GM21619 (cell line): ENCODE results near the gene SLC8A2.

Experiments
- ATAC-seq: cut with Tn5 transposase; IDR thresholded peaks from one replicate; pipeline ENCODE4 v1.9.1; 2021; ENCODE audit not compliant: unreplicated experiment

The SLC8A2 gene, protein sequence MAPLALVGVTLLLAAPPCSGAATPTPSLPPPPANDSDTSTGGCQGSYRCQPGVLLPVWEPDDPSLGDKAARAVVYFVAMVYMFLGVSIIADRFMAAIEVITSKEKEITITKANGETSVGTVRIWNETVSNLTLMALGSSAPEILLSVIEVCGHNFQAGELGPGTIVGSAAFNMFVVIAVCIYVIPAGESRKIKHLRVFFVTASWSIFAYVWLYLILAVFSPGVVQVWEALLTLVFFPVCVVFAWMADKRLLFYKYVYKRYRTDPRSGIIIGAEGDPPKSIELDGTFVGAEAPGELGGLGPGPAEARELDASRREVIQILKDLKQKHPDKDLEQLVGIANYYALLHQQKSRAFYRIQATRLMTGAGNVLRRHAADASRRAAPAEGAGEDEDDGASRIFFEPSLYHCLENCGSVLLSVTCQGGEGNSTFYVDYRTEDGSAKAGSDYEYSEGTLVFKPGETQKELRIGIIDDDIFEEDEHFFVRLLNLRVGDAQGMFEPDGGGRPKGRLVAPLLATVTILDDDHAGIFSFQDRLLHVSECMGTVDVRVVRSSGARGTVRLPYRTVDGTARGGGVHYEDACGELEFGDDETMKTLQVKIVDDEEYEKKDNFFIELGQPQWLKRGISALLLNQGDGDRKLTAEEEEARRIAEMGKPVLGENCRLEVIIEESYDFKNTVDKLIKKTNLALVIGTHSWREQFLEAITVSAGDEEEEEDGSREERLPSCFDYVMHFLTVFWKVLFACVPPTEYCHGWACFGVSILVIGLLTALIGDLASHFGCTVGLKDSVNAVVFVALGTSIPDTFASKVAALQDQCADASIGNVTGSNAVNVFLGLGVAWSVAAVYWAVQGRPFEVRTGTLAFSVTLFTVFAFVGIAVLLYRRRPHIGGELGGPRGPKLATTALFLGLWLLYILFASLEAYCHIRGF

DNA sequence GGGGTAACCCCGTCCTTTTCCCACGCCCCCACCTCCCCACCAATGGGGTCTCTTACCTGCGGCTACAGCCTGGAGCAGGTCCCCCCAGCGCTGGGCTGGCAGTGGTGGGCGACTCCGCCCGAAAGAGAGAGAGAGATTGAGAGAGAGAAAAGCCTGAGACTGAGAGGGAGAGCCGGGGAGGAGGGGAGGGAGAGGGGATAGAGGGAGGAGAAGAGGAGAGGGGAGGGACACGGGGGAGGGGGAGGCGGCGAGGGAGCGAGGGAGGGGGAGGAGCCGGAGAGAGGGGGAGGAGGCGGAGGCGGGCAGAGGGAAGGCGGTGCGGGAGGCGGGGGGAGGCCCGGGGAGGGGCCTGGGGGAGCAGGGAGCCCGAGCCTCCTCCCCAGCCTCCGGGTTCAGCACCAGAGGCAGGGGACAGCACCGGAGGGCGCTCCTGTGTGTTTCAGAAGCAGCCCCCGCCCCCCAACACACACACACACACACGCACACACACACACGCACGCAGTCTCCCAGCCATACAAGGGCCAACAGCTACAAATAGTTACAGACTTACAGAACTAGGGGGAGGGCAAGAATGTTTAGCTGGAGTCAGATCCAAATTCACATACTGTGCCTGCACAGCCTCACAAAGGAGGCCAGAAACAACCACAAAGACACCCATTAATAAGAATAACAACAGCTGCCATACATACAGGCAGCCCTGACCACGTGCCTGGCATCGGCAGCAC is at the start of gene SLC8A2:
Gene SLC8A2 (minus strand): TSS at position 161 of the 725 bp plus-strand sequence. CDS start 5,490 bp downstream, outside the sequence.
- no peak for ATAC-seq

DNA sequence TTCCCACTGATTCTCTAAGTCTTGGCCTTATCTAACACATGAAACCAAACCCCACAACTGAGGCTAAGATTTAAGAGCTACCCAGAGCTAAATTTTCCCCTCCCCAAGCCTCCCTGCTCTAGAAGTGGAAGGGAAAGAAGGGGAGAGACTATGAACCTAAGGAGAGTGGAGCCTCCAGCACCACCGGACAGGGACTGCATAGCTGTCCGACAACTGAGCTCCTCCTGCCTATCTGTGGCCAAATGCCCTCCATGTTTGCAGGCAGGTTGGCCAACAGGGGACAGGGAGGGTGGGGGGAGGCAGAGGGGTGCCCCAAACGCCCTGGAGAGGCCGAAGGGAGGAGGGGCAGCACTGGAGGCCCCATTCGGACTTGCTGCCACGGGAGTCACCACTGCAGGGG is 49.1 kb upstream of the SLC8A2 start:
- ATAC-seq = no peak

DNA sequence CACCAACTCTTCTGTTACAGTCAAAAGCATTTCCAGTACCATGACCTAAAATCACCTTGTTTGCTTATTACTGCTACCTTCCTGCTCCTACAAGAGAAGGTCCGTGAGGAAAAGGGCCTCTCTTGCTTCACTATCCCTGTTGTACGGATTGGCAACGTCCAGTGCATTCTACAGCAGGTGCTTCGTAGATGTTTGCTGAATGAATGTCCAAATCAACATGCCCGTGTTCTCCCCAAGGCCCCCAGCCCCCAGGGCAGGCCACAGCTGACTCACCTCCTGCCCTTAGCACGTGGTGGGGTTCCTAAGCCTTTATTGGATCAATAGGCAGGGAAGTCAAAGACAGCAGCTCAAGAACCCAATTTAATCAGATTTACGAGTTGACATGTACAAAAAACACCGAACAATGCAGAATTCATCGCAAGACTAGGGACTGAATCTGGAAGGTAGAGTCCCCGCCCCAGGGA is 48.7 kb upstream of the SLC8A2 start:
- ATAC-seq = no peak

DNA sequence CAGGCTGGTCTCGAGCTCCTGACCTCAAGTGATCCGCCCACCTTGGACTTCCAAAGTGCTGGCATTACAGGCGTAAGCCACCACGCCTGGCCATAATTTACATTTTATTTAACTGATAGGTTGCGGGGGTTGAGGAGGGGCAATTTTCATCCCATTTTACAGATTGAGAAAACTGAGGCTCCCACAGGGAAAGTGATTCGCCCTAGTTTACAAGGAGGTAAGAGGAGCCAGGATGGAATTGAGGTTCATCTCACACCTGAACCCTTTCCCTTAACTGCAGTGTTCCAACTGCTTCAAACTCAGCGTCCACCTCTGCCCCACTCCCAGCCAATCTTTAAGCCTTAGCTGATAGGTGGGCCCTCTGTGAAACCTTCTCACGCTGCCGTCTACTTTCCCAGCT is 47.2 kb upstream of the SLC8A2 start:
- no peak for ATAC-seq

DNA sequence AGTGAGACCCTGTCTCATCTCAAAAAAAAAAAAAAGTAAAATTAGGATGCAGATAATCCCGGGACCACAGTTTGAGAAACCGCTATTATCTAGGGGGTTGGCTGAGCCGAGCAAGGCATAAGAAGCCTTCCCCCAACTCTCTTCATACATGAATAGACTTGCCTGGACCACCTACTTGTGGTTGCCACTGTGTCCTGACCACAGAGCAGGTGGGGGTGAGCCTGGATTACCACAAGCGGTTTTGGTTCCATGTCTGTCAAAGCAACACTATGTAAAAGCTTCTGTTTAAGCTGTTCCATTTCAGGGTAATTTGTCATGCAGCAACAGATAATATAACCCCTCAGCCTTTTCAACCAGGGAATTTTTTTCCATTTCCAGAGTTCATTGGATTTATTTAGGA is 46.4 kb upstream of the SLC8A2 start:
- no peak for ATAC-seq

DNA sequence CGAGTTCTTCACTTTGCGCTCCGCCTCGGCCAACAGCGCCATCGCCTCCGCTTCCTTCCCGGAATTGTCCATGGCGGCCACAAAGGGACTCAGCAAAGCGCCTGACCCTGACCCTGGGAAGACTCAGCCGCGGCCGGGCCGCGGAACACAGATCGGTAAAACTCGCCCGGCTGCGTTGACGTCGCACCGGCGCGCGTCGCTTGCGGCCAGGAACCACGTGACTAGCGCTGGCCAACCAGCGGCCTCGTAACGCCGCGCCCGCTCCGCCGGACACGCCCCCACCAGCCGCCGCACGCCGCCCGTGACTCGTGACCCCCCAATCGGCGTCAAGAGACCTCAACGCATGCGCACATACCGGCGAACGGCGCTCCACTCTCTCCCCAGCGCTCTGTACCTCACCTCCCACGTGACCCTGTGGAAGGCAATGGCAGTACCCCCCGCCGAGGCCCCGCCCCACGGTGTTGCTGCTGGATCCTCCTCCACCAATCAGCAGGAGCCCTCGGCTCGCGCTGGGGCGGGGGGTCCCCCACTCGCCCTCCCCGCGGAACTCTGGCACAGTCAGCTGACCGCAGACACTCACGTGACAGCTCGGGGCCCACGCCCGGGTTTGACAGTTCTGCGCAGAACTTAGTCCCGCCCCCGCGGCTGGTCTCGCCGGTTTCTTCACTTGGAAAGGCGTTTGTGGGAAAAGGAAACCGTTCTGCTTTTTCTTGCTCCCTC is 43.3 kb upstream of the SLC8A2 start, which contains the start of gene NAPA:
Gene NAPA (minus strand): TSS at position 195 of the 720 bp plus-strand sequence. CDS start 123 bp downstream, at position 72.
- peak; percentile 82 for ATAC-seq

DNA sequence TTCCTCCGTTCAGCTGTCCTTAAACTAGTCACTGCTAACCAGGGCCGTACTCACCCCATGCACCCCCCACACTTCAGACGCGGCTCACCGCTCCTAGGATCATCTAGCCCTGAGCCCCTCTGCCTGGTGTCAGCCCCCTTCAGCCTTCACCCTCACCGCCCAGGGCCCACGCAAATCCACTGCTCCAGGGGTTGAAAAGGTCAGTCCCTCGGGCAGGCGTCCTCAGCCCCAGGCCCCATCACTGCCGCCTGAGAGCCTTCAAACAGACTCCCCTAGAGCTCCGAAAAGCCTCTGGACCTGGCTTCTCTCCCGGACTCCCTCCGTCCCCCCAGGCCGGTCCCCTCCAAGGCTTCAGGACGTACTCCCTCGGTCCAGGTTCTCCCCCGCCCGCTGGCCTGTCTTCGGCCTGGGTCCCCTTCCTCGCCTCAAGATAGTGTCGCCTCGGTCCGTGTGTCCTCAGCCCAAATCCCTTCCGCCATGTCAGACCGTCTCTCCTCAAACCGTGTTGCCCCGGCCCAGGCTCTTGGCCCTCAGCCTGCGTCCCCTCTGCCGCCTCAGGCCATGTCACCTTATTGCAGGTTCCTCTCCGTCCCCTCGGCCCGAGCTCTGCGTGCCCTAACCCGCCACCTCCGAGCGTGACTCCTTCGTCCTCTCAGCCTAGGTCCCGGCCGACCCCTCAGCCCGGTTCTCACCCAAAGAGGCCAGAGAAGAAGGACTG is 42.6 kb upstream of the SLC8A2 start:
- peak; percentile 2 for ATAC-seq

DNA sequence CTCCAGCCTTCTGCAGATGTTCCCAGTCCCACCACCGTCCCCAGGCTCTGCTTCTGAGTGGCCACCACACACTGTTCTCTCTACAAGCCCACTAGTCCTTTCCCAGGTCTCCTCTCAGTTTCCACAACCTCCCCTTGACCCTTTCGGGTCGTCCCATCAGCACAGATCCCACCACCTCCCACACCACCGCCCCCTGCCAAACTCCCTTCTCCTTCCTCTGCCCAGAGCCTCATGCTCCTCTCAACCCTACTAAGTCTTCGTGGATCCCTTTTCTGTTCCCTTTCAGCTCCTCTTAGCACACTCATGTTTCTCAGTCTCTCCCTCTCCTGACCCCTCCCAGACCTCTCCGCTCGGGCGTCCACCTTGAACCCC is 41.2 kb upstream of the SLC8A2 start:
- no peak for ATAC-seq

DNA sequence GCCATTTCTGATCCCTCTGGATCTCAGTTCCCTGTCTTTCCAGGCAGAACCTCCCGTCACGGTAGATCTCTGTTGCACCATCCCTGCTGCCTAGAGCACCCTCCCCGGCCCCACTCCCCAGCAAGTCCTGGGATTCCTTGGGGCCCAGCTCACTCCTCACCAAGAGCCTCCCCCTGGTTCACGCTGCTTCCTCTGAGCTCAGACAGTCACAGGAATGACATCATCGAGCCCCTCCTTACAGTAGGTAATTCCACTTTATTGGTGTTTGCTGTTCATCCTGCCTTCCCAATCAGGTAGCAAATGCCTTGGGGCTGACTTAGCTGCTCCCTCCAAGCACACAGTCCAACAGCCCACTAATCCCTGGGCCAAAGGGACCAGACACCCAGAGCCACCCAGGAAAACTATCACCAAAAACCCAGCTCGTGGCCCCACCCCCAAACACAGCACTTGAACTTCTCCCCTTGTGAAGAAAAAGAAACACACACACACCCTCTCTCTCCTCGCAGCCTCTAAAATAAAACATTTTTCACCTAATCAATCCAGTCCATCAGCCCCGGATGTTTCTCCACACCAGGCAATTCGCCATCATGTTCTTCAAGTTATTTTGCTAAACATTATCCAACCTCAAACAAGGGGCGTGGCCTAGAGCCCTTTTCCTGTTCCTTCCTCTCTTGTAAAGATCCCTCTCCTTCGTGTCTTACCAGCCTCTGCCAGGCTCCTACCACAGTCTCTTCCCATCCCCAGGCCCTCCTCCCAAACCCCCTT is 40.7 kb upstream of the SLC8A2 start:
- ATAC-seq = no peak

DNA sequence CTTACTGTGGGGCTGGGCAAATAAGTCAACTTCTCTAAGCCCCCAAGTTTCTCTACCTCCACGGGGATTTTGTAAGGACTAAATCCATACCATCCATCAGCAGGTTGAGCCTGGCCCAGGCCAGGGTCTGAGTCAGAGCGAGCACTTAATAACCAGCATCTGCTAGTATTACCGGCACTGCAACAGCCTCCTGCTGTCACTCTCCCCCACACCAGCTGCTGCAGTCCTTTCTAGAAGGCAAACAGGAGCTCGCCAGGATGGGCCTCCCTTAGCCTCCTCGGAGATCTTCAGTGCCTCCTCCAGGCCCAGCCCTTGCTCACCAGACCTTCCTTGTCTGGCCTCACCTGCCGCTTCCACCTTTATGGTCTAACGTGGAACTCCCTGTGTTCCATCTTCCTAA is 40.0 kb upstream of the SLC8A2 start:
- no peak for ATAC-seq

DNA sequence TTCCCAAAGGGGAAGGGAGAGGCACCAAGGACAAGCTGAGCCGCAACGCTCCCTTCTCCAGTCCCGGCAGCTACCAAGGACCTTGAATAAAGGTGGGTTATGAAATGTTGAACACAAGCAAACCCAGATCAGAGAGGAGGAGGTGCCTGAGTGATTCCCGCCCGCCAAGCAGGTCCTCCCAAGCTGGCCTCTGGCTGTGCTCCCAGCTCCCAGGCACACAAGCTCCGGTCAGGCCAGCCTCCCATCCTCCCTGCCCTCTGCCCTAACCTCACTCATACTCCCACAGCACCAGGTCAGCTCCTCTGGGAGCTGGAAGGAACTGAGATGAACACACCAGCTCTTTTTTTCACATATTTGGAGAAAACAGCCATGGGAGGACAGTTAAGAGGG is 39.4 kb upstream of the SLC8A2 start:
- ATAC-seq = no peak

DNA sequence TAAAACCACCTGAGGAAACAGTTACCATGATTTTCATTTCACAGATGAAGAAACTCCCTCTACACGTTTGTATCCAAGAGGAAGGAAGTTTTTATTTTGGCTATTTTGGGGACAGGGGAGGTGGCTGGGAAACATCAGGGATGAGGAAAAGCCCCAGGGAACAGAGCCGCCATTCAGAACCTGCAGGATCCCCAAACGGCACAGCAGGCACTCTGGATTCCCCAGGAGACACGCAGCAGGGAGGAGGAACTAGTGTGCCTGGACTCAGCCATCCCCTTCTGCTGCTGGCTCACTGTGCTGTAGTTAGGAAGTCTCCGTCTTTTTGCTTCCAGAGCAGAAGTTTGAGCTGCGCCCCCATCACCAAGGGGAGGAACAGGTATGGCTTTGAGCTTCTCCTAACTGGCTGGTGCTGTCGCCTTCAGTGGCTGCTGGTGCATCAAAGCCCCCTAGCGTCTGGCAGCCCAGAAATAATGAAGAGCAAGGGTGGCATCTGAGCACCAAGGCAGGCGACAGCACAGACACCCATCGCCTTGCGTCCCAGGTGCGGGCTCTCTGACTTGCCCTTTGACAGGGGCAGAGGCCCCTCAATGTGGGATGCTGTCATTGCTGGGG is 38.9 kb upstream of the SLC8A2 start:
- ATAC-seq = no peak

DNA sequence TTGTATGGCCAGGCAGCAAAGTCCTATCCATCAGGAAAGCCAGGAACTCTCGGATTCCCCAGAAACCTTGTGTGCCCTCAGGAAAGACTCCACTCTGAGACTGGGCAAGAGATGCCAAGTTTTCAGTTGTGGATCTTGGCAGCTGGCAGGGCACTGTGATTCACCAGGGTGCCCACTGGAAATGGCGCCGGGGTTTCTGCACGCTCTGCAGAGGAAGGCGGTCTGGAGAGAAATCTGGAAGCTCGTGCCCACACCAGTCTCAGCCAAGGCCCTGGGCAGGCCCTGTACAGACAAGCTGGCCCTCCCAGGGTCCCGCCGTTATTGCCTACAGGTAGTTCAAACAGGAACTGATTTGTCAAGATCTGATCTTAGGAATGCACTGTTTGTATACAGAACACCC is 38.3 kb upstream of the SLC8A2 start:
- ATAC-seq = no peak

DNA sequence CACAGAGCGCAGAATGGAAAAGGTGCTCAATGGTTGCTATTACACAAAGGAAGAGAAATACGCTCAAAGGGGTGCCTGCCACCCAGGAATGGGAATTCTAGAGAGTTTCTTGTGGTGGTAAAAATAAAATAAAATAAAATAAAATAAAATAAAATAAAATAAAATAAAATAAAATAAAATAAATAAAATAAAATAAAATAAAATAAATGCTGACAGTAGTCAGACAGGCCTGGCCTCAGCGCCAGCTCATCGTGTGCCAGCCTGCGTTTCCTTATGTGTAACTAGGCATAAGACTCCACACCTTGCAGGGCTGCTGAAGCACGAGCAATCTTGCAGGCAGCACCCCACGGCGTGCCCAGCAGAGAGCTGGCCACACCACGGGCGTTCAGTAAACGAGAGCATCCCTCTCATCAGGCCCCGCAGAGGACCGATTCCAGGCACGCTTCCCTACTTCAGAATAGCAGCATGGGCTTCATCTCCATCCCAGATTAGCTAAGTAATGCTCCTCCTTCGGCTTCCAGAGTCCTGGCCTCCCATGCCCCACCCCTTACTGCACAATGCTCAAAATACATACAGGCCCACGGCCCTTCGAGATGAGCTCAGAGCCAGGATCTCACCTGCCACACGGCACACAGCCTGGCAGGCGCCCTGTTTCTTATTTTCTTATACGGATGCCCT is 37.6 kb upstream of the SLC8A2 start:
- ATAC-seq = no peak

DNA sequence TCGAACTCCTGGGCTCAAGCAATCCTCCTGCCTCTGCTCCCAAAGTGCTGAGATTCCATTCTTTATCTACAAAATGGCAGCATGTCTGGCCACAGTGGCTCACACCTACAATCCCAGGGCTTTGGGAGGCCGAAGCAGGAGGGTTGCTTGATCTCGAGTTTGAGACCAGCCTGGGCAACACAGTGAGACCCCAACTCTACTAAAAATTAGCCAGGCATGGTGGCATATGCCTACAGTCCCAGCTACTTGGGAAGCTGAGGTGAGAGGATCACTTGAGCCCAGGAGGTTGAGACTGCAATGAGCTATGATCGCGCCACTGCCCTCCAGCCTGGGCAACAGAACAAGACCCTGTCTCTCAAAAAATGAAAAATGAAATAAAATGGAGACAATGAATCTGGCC is 37.0 kb upstream of the SLC8A2 start:
- ATAC-seq = no peak

DNA sequence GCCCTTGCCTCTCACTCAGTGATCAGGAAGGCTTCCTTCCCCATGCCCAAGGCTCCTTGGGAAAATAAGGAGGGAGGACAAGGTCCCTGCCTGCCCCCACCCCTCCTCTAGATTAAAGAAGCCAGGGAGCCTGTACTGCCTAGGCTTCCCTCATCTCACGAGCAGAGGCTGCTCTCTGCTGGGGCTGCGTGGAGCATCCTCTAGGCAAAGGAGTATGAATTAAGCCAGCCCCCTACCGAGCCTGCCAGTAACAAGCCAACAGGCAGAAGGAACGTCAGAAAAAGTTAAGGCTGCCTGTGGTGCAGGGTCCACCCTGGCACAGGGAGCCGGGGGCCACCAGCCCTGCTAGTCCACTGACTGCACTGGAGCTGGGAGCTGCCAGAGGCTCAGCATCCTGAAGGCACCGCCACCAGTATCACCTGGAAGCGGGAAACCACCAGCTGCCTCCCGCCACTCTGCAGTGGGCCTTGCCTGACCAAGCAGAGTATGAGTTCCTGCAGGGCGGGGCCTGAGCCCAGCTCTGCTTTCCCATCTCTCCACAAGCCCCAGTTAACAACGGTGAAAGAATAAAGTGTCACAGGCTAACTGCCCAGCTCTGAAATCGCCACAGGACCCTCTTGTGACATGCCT is 36.3 kb upstream of the SLC8A2 start:
- no peak for ATAC-seq

DNA sequence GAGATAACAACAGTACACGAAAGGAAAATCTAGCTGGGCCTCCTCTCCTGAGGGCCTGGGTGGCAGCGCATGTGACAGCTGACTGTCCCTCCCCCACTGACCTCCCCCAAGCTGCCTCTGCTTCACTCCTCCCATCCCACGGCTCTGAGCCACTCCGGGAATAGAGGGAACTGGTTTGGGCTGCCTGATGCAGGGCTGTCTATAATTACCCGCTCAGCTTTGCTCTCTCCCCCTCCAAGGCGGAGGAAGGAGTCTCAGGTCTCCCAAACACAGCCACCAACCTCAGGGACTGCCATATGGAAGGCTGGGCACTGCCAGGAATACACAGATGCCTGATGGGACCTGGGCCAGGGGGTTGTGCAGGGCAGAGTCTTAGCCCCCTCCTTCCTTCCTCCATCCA is 35.3 kb upstream of the SLC8A2 start:
- no peak for ATAC-seq

DNA sequence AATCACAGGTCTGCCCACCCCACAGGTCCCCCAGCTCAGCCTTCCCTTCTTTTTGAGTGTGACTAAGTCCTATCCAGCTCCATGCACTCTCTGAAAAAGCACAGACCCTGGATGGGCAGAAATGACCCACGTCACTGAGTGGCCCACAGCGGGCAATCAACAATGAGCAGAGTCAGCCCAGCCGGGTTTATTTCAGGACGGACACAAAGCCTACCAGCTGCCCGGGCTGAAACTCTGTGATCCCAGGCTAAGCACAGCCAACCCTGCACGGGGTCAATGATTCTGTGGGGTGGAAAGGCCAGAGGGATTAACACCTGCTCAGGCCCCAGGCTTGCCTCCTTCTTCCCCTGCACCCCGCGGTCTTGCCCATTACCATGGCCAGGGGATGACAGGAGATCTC is 34.8 kb upstream of the SLC8A2 start:
- ATAC-seq = no peak
